ENCODE measurements around the gene GCAT. TPM values are rescaled to one million over a fixed set of nuclear protein-coding genes. Genes with fewer than 3 reads are reported as not detected.

The GCAT gene
- total RNA-seq, 1 experiment from 2014 or later = 32.8 TPM

DNA sequence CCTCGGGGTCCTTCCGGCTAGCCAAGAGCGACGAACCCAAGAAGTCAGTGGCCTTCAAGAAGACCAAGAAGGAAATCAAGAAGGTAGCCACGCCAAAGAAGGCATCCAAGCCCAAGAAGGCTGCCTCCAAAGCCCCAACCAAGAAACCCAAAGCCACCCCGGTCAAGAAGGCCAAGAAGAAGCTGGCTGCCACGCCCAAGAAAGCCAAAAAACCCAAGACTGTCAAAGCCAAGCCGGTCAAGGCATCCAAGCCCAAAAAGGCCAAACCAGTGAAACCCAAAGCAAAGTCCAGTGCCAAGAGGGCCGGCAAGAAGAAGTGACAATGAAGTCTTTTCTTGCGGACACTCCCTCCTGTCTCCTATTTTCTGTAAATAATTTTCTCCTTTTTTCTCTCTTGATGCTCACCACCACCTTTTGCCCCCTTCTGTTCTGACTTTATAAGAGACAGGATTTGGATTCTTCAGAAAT is 1.9 kb upstream of the GCAT start:
- H3K27ac Mint-ChIP-seq (ENCODE audit: low read depth, unreplicated experiment) = peak overlapping the region; percentile 12
- intact Hi-C loops (cut with micrococcal nuclease) = no loop called here

DNA sequence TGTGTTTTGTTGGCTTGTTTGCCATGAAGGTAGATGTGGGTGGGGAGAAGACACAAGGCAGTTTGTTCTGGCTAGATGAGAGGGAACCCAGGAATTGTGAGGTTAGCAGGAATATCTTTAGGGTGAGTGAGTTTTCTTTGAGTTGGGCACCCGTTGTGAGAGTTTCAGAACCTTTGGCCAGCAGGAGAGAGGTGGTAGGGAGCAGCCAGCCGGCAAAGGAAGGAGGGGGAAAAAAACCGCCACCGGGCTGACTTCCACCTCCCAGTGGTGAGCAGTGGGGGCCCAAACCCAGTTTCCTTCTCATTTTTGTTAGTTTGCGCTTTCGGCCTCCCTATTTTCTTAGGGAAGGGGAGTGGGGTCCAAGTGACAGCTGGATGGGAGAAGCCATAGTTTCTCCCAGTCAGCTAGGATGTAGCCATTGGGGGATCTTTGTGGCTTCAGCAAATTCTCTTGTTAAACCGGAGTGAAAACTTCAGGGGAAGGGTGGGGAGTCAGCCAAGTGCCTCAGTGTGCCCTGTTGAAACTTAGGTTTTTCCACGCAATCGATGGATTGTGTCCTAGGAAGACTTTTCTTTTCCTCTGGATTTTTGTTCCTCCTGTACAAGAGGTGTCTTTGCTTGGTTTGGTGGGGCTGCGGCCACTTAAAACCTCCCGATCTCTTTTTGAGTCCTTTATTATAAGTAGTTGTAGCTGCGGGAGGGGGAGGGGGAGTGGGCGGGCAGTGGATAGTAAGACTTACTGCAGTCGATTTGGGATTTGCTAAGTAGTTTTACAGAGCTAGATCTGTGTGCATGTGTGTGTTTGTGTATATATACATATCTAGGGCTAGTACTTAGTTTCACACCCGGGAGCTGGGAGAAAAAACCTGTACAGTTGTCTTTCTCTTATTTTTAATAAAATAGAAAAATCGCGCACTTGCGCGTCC is 1.1 kb upstream of the GCAT start:
- peaks cover 13% of the 10 kb centered on the region for H3K4me1 Mint-ChIP-seq (ENCODE audit: insufficient read depth, unreplicated experiment)
- no TSS peak for BruUV-seq (replicated peaks)

More for the DNA sequence above, 1.9 kb upstream of the GCAT start:
- peaks cover 13% of the 10 kb centered on the region for H3K4me1 Mint-ChIP-seq (ENCODE audit: insufficient read depth, unreplicated experiment)
- H3K36me3 Mint-ChIP-seq (ENCODE audit: insufficient read depth, unreplicated experiment) = peaks cover 9% of the 10 kb centered on the region
- H3K9me3 Mint-ChIP-seq (ENCODE audit: unreplicated experiment) = no peaks in the 10 kb centered on the region
- POLR2A ChIA-PET = interaction anchor here (1.1 to 2.9 kb wide), 5 partner anchors 9 to 198 kb away, joined by 3 to 14 read pairs (median 7); partner anchors contain the start of genes ANKRD54 and GGA1
- CTCF ChIA-PET = interaction anchor here (0.5 kb wide), 1 partner anchor 12 kb away, joined by 4 read pairs; no protein-coding TSS in a partner anchor
- no peak for DNase-seq (ENCODE audit: unreplicated experiment)
- no TSS peak for BruUV-seq (replicated peaks)
- H3K4me3 Mint-ChIP-seq (ENCODE audit: unreplicated experiment) = peak overlapping the region; percentile 78
- TF ChIP-seq, protein P1, sequence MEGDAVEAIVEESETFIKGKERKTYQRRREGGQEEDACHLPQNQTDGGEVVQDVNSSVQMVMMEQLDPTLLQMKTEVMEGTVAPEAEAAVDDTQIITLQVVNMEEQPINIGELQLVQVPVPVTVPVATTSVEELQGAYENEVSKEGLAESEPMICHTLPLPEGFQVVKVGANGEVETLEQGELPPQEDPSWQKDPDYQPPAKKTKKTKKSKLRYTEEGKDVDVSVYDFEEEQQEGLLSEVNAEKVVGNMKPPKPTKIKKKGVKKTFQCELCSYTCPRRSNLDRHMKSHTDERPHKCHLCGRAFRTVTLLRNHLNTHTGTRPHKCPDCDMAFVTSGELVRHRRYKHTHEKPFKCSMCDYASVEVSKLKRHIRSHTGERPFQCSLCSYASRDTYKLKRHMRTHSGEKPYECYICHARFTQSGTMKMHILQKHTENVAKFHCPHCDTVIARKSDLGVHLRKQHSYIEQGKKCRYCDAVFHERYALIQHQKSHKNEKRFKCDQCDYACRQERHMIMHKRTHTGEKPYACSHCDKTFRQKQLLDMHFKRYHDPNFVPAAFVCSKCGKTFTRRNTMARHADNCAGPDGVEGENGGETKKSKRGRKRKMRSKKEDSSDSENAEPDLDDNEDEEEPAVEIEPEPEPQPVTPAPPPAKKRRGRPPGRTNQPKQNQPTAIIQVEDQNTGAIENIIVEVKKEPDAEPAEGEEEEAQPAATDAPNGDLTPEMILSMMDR (IDR thresholded peaks at IDR 0.05; ENCODE audit: unreplicated experiment) = no peak
- no peaks in the 10 kb centered on the region for H3K27me3 Mint-ChIP-seq (ENCODE audit: insufficient read depth, unreplicated experiment)

DNA sequence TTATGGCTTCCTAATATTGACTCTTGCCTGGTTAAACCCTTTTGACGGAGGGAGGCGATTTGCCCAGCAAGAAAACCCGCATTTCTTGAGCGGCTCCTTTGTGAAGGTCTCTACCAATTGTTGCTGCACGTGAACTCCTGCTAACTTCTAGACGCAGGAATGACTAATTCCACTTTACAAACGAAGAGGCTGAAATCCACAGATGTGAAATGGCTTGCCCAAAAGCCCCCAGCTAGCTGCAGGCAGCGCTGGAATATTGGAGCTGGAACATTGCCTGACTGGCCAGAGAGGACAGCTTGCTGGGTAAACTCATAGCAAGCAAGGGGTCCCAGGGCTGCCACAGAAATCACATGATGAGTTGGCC is 542 bp downstream of the GCAT start:
- H3K4me1 Mint-ChIP-seq (ENCODE audit: insufficient read depth, unreplicated experiment) = peaks cover 13% of the 10 kb centered on the region
- intact Hi-C loops (cut with micrococcal nuclease) = no loop called here
- ChIA-PET CTCF (interaction anchor here (0.6 to 2.0 kb wide), 8 partner anchors 9 to 150 kb away, joined by 3 to 9 read pairs (median 4); partner anchors contain the start of gene PDXP), POLR2A (interaction anchor here (0.7 to 3.7 kb wide), 27 partner anchors 7 to 492 kb away, joined by 3 to 39 read pairs (median 5); partner anchors contain the start of genes ANKRD54, C22orf23, EIF3L and GGA1)
- no TSS peak for BruUV-seq (replicated peaks)
- no peaks in the 10 kb centered on the region for H3K9me3 Mint-ChIP-seq (ENCODE audit: unreplicated experiment)
- H3K27ac Mint-ChIP-seq (ENCODE audit: low read depth, unreplicated experiment) = peak overlapping the region; percentile 59
- peaks cover 9% of the 10 kb centered on the region for H3K36me3 Mint-ChIP-seq (ENCODE audit: insufficient read depth, unreplicated experiment)
- no peaks in the 10 kb centered on the region for H3K27me3 Mint-ChIP-seq (ENCODE audit: insufficient read depth, unreplicated experiment)
- no peak for DNase-seq (ENCODE audit: unreplicated experiment)
- peak overlapping the region; percentile 78 for H3K4me3 Mint-ChIP-seq (ENCODE audit: unreplicated experiment)
- TF ChIP-seq, protein P1 (IDR thresholded peaks at IDR 0.05; ENCODE audit: unreplicated experiment) = no peak

More for the DNA sequence above, 1.1 kb upstream of the GCAT start:
- no peak for DNase-seq (ENCODE audit: unreplicated experiment)
- ChIA-PET POLR2A (interaction anchor here (0.6 to 3.7 kb wide), 19 partner anchors 9 to 243 kb away, joined by 3 to 39 read pairs (median 7); partner anchors contain the start of genes ANKRD54, C22orf23, EIF3L and GGA1), CTCF (interaction anchor here (0.7 to 1.1 kb wide), 2 partner anchors 56 to 128 kb away, joined by 3 to 8 read pairs; no protein-coding TSS in a partner anchor)
- H3K27me3 Mint-ChIP-seq (ENCODE audit: insufficient read depth, unreplicated experiment) = no peaks in the 10 kb centered on the region
- no peaks in the 10 kb centered on the region for H3K9me3 Mint-ChIP-seq (ENCODE audit: unreplicated experiment)
- TF ChIP-seq, protein P1 (IDR thresholded peaks at IDR 0.05; ENCODE audit: unreplicated experiment) = no peak
- H3K4me3 Mint-ChIP-seq (ENCODE audit: unreplicated experiment) = peak overlapping the region; percentile 78
- peaks cover 9% of the 10 kb centered on the region for H3K36me3 Mint-ChIP-seq (ENCODE audit: insufficient read depth, unreplicated experiment)
- intact Hi-C loops (cut with micrococcal nuclease) = no loop called here
- H3K27ac Mint-ChIP-seq (ENCODE audit: low read depth, unreplicated experiment) = peak overlapping the region; percentile 59
